HL-60 (cell line): ENCODE results near the gene SCG5.

Experiments used
- DNase-seq, 2 experiments: peaks; one replicate each; pipeline ENCODE4 v3.0.0-alpha.2; 2010 to 2020; ENCODE audit warnings: low read depth in 1 of 2, low spot score in 1 of 2
- H3K27ac ChIP-seq: fragments of 250-450 bp; sonication (Bioruptor Pico); replicated peaks from 2 replicates; pipeline ENCODE4 v1.5.1; 2020; ENCODE audit warnings: mild to moderate bottlenecking, moderate library complexity
- H3K27me3 ChIP-seq: fragments of 250-450 bp; sonication (Bioruptor Pico); 2 replicates; pipeline ENCODE4 v1.5.1; 2021; ENCODE audit warnings: mild to moderate bottlenecking, moderate library complexity; ENCODE audit not compliant: insufficient read depth, poor library complexity, severe bottlenecking
- H3K4me3 ChIP-seq: replicated peaks from 2 replicates; pipeline ENCODE4 v1.5.1; 2011; ENCODE audit warnings: mild to moderate bottlenecking, control low read depth, low read length; ENCODE audit not compliant: insufficient read depth
- GABPA ChIP-seq: IDR thresholded peaks from 2 replicates; pipeline ENCODE4 v1.6.1; 2012; ENCODE audit warnings: low read depth
- POLR2AphosphoS5 ChIP-seq: IDR thresholded peaks from 2 replicates; pipeline ENCODE4 v1.6.1; 2012; ENCODE audit warnings: low read depth
- SPI1 ChIP-seq: IDR thresholded peaks from 2 replicates; pipeline ENCODE4 v1.6.1; 2012; ENCODE audit warnings: low read depth, mild to moderate bottlenecking, borderline replicate concordance
- TF ChIP-seq, protein P1 (sequence below): IDR thresholded peaks from 2 replicates; pipeline ENCODE4 v1.6.1; 2012; ENCODE audit warnings: low read depth; ENCODE audit not compliant: insufficient replicate concordance
- TF ChIP-seq, protein P2 (sequence below): IDR thresholded peaks from one replicate; pipeline ENCODE4 v1.5.1; 2011; ENCODE audit warnings: low read length, control low read depth, inconsistent platforms; ENCODE audit not compliant: insufficient read depth

Gene SCG5

DNA sequence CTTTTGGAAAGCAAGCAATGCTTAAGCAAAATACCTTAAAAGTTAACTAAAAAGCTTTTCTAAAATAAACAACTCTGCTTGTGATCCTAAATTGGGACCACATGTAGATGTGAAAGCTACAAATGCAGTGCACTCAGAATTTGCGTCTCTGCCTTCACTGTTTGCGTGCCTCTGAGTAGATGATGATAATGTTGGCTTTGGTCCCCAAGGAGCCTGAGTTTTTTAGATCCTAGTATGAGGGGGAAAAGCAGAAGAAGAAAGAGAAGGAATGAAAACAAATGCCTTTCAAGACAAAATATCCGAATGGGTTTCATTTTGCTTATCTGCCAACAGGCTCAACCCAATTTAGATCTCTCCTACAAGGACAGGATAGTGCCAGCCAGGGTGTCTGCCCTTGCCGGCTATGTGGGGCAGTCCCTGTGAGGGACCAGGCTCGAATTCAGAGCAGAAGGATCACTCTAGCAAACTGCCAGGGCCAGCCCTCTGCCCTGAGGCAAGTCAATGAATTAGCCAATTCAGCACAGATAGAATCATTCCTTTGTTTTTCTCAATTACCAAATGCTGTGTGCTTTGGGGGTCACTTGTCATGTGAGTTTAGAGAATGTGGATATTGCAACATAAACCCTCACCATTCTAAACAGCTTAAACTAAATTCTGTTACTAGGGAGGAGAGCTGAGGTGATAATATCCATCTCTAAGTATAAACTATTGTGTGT is 28.5 kb downstream of the SCG5 start:
- no peak overlapping the region for H3K4me3 ChIP-seq

DNA sequence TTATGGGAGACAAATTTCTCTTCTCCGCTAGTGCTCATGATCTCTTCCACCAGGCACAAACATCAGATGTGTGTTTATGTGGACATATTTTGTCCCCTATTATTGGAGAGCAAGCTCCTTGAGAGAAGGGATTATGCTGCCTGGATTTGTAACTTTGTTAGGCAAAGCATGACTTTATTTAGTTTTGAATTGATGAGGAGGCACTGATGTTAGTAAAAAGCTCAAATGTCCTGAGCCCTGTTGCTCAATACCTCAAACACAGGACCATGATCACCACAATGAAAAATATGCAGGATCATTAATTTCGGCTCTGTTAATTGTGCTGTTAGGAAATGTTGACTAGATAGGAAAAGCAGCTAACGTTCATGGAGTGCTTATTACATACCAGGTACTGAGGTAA is 29.1 kb downstream of the SCG5 start:
- Histone ChIP-seq H3K27ac (no peak overlapping the region), H3K27me3 (no peaks in the 10 kb centered on the region), H3K4me3 (no peak overlapping the region)
- no peak for DNase-seq
- TF ChIP-seq SPI1 (no peak), POLR2AphosphoS5 (no peak), GABPA (no peak)
- TF ChIP-seq, protein P1, sequence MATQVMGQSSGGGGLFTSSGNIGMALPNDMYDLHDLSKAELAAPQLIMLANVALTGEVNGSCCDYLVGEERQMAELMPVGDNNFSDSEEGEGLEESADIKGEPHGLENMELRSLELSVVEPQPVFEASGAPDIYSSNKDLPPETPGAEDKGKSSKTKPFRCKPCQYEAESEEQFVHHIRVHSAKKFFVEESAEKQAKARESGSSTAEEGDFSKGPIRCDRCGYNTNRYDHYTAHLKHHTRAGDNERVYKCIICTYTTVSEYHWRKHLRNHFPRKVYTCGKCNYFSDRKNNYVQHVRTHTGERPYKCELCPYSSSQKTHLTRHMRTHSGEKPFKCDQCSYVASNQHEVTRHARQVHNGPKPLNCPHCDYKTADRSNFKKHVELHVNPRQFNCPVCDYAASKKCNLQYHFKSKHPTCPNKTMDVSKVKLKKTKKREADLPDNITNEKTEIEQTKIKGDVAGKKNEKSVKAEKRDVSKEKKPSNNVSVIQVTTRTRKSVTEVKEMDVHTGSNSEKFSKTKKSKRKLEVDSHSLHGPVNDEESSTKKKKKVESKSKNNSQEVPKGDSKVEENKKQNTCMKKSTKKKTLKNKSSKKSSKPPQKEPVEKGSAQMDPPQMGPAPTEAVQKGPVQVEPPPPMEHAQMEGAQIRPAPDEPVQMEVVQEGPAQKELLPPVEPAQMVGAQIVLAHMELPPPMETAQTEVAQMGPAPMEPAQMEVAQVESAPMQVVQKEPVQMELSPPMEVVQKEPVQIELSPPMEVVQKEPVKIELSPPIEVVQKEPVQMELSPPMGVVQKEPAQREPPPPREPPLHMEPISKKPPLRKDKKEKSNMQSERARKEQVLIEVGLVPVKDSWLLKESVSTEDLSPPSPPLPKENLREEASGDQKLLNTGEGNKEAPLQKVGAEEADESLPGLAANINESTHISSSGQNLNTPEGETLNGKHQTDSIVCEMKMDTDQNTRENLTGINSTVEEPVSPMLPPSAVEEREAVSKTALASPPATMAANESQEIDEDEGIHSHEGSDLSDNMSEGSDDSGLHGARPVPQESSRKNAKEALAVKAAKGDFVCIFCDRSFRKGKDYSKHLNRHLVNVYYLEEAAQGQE, result no peak
- TF ChIP-seq, protein P2, sequence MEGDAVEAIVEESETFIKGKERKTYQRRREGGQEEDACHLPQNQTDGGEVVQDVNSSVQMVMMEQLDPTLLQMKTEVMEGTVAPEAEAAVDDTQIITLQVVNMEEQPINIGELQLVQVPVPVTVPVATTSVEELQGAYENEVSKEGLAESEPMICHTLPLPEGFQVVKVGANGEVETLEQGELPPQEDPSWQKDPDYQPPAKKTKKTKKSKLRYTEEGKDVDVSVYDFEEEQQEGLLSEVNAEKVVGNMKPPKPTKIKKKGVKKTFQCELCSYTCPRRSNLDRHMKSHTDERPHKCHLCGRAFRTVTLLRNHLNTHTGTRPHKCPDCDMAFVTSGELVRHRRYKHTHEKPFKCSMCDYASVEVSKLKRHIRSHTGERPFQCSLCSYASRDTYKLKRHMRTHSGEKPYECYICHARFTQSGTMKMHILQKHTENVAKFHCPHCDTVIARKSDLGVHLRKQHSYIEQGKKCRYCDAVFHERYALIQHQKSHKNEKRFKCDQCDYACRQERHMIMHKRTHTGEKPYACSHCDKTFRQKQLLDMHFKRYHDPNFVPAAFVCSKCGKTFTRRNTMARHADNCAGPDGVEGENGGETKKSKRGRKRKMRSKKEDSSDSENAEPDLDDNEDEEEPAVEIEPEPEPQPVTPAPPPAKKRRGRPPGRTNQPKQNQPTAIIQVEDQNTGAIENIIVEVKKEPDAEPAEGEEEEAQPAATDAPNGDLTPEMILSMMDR, result no peak

More for the DNA sequence above, 28.5 kb downstream of the SCG5 start:
- no peak for TF ChIP-seq GABPA
- no peak for TF ChIP-seq SPI1
- TF ChIP-seq, protein P2, result no peak
- no peak for TF ChIP-seq POLR2AphosphoS5
- TF ChIP-seq, protein P1, result no peak
- DNase-seq, result no peak
- H3K27me3 ChIP-seq, result no peaks in the 10 kb centered on the region
- no peak overlapping the region for H3K27ac ChIP-seq

DNA sequence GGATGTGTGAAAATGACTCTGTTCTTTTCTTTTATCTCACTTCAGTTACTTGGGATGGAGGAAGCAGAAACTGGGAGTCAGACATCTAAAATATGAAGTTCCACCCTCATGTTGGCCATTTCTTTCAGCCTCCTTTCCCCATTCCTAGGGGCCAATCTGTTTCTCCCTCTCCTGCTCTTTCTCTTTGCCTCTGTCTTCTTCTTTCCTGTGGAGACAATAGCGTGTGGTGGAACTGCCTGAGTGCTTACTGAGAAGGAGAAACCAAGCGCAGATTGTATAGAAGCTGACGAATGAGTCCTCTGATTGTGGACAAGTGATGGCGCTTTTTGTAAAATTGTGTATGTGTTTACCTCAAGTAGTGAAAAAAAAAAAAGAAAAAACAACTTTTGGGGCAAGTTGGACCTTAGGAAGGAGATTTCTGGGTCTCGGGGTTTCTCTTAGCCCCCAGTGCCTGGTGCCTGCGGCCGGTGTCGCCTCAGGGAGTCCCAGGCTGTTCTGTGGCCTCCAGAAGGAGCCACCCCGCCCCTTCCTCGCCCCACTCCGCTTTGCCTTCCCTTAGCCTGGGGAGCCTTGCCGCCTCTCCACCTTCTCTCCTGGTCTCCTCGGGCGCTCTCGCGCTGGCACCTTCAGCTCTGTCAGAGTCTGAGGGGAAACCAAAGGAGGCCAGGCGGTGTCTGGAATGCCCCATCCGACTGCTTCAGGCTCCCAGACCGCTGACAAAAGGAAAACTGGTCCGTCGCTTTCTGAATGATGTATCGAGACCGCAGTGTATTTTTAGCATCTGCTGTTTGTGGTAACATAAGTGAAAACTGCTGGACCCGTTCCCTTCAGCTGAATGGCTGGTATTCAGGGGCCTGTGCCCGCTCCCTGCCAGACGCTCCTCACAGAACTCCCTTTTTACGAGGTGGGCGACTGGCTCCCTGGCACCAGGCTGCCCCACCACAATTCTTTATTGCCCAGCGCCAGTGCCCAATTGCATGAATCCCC is 30.1 kb downstream of the SCG5 start:
- TF ChIP-seq, protein P1, result no peak
- TF ChIP-seq SPI1, result no peak
- no peak for TF ChIP-seq GABPA
- no peak for TF ChIP-seq POLR2AphosphoS5
- TF ChIP-seq, protein P2, result no peak
- H3K4me3 ChIP-seq, result no peak overlapping the region
- DNase-seq, result no peak
- no peak overlapping the region for H3K27ac ChIP-seq
- H3K27me3 ChIP-seq, result no peaks in the 10 kb centered on the region
